Stimulated activated CD8-positive, alpha-beta memory T cell treated with anti-CD3 and anti-CD28 coated beads, Interleukin-7, amount 100 ng/mL, for 1 hour (primary cell): ENCODE measurements around the gene P2RY11.

ENCODE experiments used
- DNase-seq, 2 donors: peaks; one replicate each; pipeline ENCODE4 v3.0.0-alpha.2; 2020; ENCODE audit warnings: low read depth in 2 of 2

Gene P2RY11

GRCh38 chr19:10113964-10114650 is 2.6 kb downstream of the P2RY11 start:
- no peak for DNase-seq

DNA sequence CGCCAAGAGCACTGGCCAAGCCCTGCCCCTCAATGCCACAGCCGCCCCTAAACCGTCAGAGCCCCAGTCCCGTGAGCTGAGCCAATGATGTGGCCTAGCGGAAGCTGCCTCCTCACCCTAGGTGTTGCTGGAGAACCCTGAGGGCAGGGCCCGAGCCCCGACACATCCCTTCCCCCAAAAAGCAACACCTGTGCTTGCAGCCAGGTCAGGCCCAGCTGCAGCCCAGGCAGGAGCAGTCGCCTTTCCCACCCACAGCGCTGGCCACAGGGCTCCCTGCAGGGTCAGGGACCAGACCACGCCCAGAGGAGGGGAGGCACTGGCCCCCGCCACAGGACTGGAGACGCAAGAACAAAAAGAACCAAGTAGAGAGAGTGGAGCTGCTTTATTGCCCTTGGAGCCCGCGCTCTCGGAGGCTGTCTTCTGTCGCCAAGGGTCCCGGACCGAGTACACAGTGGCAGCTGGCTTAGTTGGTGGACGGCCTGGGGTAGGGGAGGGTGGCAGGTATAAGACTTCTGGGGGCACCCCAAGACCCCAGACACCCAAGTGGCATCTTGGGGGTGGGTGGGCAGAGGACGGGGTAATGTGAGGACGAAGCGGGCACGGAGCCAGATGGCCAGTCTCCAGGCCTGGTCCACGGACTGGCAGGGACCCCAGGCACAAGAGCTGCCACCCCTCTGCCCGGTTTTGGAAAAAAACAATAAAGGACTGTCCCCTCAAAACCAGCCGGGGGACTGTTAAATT is 3.3 kb downstream of the P2RY11 start:
- DNase-seq = no peak

- no peak for DNase-seq
Observed at GRCh38 chr19:10115392-10116084, 4.0 kb downstream of the P2RY11 start.

- no peak for DNase-seq
Observed at GRCh38 chr19:10116085-10116865, 4.8 kb downstream of the P2RY11 start.

DNA sequence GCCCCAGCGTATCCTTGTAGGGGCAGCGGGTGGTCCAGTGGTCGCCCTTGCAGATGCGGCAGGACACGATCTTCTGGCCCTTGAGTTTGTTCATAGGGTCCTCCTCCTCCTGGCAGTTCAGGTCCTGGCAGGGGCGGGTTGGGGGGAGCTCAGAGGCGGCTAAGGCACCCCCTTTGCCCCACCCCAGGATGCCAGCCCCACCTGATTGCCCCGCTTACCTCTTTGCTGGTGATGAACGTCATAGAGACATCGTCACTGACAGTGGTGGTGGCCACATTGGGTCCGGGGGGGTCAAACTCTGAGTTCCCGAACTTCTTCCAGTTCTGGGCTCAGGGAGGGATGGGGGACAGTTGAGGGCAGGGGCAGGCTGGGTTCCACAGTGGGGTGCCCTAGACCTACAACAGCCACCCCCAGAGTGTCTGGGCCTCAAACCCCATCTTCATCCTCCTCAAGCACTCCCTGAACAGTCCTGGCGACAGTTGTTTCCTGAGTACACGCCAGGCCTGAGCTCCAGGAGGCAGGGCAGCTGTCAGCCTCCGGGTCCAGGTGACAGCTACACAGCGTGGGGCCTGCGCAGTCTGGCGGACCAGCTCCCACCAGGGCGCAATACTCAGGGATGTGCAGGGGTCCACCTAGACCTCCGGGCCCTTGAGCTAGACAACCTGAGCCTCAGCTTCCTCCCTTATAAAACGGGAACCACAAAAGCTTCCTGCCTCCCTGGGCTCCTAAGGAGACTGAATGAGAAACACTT is 5.5 kb downstream of the P2RY11 start:
- DNase-seq = no peak

- DNase-seq = no peak
Observed at GRCh38 chr19:10118960-10119359, 7.5 kb downstream of the P2RY11 start.

DNA sequence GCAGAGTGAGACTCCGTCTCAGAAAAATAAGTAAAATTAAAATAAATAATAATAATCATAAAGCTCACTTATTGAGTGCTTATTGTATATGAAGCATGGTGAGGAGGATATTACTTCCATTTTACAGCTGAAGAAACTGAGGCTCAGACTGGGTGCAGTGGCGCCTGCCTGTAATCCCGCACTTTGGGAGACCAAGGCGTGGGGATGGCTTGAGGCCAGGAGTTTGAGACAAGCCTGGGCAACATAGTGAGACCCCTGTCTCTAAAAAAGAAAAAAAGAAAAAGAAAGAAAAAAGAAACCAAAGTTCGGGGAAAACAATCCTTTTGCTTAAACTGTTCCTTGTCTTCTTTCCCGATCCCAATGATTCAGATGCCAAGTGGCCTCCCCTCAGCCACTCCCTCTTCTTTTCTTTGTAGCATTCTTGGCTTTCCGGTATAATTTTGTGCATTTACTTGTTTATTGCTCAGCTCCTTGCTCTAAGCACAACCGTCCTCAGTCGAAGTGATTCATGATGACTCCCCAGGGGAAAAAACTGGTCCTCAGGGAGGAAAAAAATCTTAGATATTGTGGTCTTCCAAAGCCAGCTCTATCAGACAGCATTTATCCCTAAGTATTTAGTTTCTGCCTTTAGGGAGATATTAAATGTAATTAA is 9.2 kb downstream of the P2RY11 start:
- no peak for DNase-seq

GRCh38 chr19:10122045-10122444 is 10.6 kb downstream of the P2RY11 start:
- DNase-seq = no peak

GRCh38 chr19:10124429-10124828 is 12.9 kb downstream of the P2RY11 start:
- DNase-seq = no peak

GRCh38 chr19:10126213-10126639 is 14.7 kb downstream of the P2RY11 start:
- no peak for DNase-seq

GRCh38 chr19:10132905-10133304 is 21.4 kb downstream of the P2RY11 start:
- DNase-seq = no peak

DNA sequence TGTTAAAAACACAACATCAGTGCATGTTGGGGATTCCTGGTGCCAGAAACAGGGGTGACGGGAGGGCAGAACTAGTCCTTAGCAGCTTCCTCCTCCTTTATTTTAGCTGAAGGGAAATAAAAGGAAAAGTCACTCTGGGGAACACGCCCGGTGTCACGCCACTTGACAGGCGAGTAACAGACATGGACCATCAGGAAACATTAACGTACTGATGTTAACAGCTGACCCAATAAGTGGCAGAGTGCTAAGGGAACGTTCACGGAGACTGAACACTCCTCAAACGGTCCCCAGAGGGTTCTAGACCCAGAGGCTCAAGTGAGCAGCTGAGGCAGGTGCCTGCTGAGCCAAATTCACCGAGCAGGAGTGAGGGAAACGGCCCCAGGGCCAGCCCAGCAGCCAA is 22.1 kb downstream of the P2RY11 start:
- DNase-seq = no peak

DNA sequence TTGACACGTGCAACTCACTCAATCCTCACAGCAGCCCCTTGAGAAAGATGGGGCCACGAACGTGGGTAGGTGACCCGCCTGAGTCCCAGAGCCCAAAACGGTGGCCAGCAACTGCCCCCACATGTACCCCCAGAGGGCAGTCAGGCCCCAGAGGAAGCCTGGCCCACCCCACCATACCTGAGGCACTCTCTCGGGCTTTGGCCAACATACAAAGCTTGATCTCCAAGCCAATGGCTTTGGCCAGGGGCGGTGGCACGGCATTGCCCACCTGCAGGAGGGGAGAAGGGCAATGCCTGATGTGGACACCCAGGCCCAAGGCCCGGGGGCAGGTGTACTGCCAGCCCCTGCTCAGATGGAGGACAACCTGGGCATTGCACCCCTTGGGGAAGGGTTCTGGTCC is 22.5 kb downstream of the P2RY11 start:
- no peak for DNase-seq

DNA sequence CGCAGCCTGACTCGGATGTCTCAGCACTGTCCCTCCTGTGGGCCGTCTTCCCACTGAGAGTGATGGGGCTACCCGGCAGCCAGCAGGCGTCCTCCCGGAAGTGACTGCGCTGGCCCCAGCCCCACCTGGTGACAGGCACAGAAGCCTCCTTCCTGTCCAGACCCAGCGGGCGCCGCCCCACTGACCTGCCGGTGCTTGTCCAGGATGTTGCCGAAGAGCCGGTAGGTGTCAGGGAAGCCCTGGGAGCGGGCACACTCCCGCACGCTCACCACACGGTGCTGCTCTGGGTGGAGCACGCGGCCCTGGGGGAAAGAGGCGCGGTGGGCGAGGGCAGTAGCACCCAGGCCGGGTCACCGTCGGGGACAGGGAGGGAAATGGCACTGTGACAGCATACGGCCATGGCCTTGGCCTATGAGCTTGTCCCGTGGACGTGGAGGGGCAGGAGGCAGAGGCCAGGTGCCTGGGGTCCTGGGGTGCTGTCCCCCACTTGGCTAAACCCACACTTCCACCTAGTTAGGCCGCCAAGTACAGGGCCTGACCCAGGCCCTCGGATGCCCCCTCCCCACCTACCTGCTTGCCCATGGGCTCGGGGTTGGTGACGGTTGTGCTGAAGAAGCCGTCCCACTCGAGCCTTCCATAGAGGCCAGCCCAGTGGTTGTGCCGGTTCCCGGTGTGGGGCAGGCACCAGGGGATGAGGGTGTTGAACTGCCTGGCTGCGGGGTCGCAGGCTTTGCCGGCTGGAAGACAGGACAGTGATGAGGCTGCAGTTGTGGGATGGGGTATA is 24.2 kb downstream of the P2RY11 start:
- no peak for DNase-seq

GRCh38 chr19:10136936-10137335 is 25.4 kb downstream of the P2RY11 start:
- no peak for DNase-seq

DNA sequence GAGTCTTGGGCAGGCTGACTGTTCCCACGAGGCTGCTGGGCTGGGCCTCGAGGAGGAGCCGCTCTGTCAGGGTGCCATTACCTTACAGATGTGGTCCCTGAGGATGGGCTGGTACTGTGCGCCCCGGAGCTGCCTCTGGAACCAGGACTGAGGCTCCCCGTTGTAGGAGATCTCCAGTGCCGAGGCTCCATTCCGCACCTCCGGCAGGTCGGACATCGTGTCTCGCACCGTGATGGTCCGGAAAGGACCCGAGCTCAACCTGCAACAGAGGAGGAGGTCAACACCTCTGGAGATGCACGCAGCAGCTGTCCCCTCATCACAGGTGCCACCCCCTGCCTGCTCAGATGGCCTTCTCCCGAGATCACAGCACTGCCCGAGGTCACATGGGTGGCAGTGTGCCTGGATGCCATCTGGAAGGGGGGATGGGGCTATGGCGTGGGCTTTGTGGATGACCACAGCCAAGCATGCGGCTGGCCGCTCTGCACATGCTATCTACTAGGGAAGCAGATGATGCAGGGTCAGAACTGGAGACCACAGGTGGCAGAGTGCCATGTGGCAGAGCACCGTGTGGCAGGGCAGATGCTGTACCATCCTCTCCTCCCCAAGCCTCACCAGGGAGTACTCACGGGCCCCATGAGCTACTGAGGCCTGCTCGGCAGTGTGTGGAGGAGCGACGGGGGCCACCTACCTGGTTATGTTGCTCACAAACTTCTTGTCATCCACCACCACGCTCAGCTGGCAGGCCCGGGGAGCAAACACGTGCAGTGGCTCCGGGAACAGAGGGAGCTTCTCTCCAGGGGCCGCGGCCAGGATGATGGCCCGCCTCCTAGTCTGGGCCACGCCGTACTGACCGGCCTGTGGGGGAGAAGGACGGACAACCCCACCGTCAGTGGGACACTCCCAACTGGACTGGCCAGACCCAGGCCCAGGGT is 26.5 kb downstream of the P2RY11 start:
- DNase-seq = no peak

DNA sequence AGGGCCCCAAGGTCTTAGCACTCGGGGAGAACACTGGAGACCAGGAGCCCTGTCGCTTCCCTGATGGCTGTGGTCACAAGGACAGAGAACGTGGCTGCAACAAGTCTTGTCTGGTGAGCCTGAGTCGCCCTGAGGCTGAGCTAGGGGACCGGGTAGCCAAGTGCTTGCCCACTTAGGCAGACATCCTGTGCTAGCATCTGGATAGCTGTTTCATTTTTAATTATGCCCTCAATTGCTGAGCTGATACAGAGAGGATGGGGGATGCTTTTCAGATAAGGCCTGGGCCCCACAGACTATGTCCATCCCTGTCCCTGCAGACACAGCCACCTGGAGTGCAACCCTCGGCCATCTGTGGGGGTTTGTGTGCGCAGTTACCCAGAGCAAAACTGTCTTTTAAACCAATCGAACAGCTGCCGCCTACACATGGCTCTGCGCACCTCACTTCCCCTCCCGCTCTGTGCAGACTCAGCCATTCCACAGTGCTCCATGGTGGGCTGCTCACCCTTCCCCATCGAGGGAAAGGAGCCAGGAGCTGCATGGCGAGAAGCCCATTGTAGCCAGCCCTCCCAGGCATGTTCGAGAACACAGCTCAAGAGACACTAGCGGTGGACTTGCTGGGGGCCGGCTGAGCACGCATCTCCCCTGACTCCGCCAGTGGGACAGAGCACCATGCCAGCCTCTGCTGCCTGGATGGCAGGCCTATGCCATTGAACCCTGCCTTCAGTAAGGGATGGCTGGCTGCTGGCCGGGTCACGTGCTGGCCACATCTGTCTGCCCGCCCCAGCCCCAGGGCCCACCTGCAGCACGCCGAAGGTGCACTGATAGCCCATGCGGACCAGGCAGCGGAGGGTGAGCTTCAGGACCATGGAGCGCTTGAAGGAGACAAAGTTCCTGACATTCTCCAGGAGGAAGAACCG is 27.6 kb downstream of the P2RY11 start:
- DNase-seq = no peak

GRCh38 chr19:10139952-10140351 is 28.5 kb downstream of the P2RY11 start:
- no peak for DNase-seq
